Activated naive CD8-positive, alpha-beta T cell (primary cell): ENCODE measurements around the gene MEGF11.
"Not testable (repeated sequence)": the region's sequence is repeated elsewhere in the genome, so short reads cannot be mapped to it uniquely, and the experiment has no call there.

Experiments used
- H3K27ac Mint-ChIP-seq: one replicate; pipeline ENCODE4 v1.8.0; 2021; ENCODE audit warnings: mixed read lengths
- H3K27me3 Mint-ChIP-seq: one replicate; pipeline ENCODE4 v1.8.0; 2021; ENCODE audit warnings: mixed read lengths
- H3K36me3 Mint-ChIP-seq: one replicate; pipeline ENCODE4 v1.8.0; 2021; ENCODE audit warnings: mixed read lengths
- H3K4me1 Mint-ChIP-seq: one replicate; pipeline ENCODE4 v1.8.0; 2021; ENCODE audit warnings: low read depth, mixed read lengths
- H3K4me3 Mint-ChIP-seq: one replicate; pipeline ENCODE4 v1.8.0; 2021; ENCODE audit warnings: mild to moderate bottlenecking, mixed read lengths
- H3K9me3 Mint-ChIP-seq: one replicate; pipeline ENCODE4 v1.8.0; 2021; ENCODE audit warnings: low read depth, mixed read lengths

The MEGF11 gene

GRCh38 chr15:65867933-65868332, 385.6 kb downstream of the MEGF11 start:
- H3K27me3 Mint-ChIP-seq, H3K9me3 Mint-ChIP-seq, H3K4me3 Mint-ChIP-seq, H3K27ac Mint-ChIP-seq, H3K36me3 Mint-ChIP-seq: not testable (repeated sequence)
- peaks cover 27% of the 10 kb centered on the region for H3K4me1 Mint-ChIP-seq

GRCh38 chr15:65867244-65867643, 386.3 kb downstream of the MEGF11 start:
- Mint-ChIP-seq H3K9me3 (no peaks in the 10 kb centered on the region), H3K4me3 (no peak overlapping the region), H3K27ac (no peak overlapping the region), H3K4me1 (peaks cover 25% of the 10 kb centered on the region), H3K36me3 (no peaks in the 10 kb centered on the region), H3K27me3 (no peaks in the 10 kb centered on the region)

- Mint-ChIP-seq H3K27me3 (no peaks in the 10 kb centered on the region), H3K27ac (no peak overlapping the region), H3K9me3 (no peaks in the 10 kb centered on the region), H3K4me1 (peaks cover 4% of the 10 kb centered on the region), H3K36me3 (no peaks in the 10 kb centered on the region), H3K4me3 (no peak overlapping the region)
Observed at GRCh38 chr15:65863106-65863505, 390.4 kb downstream of the MEGF11 start.

GRCh38 chr15:65862682-65863081, 390.9 kb downstream of the MEGF11 start:
- Mint-ChIP-seq H3K27ac (no peak overlapping the region), H3K4me3 (no peak overlapping the region), H3K36me3 (no peaks in the 10 kb centered on the region)

GRCh38 chr15:65857718-65858402, 395.7 kb downstream of the MEGF11 start:
- no peaks in the 10 kb centered on the region for H3K36me3 Mint-ChIP-seq
- no peak overlapping the region for H3K27ac Mint-ChIP-seq
- H3K27me3 Mint-ChIP-seq = no peaks in the 10 kb centered on the region
- H3K4me3 Mint-ChIP-seq = no peak overlapping the region
- H3K4me1 Mint-ChIP-seq = peaks cover 7% of the 10 kb centered on the region
- no peaks in the 10 kb centered on the region for H3K9me3 Mint-ChIP-seq

More at GRCh38 chr15:65862682-65863081, 390.9 kb downstream of the MEGF11 start:
- Mint-ChIP-seq H3K9me3 (no peaks in the 10 kb centered on the region), H3K4me1 (peaks cover 4% of the 10 kb centered on the region), H3K27me3 (no peaks in the 10 kb centered on the region)

GRCh38 chr15:65856821-65857455, 396.6 kb downstream of the MEGF11 start:
- no peak overlapping the region for H3K27ac Mint-ChIP-seq

GRCh38 chr15:65851981-65852380, 401.6 kb downstream of the MEGF11 start:
- no peaks in the 10 kb centered on the region for H3K27me3 Mint-ChIP-seq
- H3K4me3 Mint-ChIP-seq = no peak overlapping the region
- no peaks in the 10 kb centered on the region for H3K36me3 Mint-ChIP-seq
- H3K4me1 Mint-ChIP-seq = peaks cover 3% of the 10 kb centered on the region
- no peaks in the 10 kb centered on the region for H3K9me3 Mint-ChIP-seq
- no peak overlapping the region for H3K27ac Mint-ChIP-seq

More at GRCh38 chr15:65856821-65857455, 396.6 kb downstream of the MEGF11 start:
- Mint-ChIP-seq H3K4me3 (no peak overlapping the region), H3K27me3 (no peaks in the 10 kb centered on the region), H3K4me1 (peaks cover 3% of the 10 kb centered on the region), H3K36me3 (no peaks in the 10 kb centered on the region), H3K9me3 (no peaks in the 10 kb centered on the region)

GRCh38 chr15:65847989-65848388, 405.6 kb downstream of the MEGF11 start:
- Mint-ChIP-seq H3K27me3 (no peaks in the 10 kb centered on the region), H3K36me3 (no peaks in the 10 kb centered on the region), H3K4me3 (no peak overlapping the region), H3K9me3 (no peaks in the 10 kb centered on the region), H3K27ac (no peak overlapping the region), H3K4me1 (no peaks in the 10 kb centered on the region)

GRCh38 chr15:65845826-65846519, 407.6 kb downstream of the MEGF11 start:
- no peak overlapping the region for H3K27ac Mint-ChIP-seq
- H3K27me3 Mint-ChIP-seq = no peaks in the 10 kb centered on the region
- no peak overlapping the region for H3K4me3 Mint-ChIP-seq
- H3K4me1 Mint-ChIP-seq = no peaks in the 10 kb centered on the region
- H3K9me3 Mint-ChIP-seq = no peaks in the 10 kb centered on the region
- no peaks in the 10 kb centered on the region for H3K36me3 Mint-ChIP-seq
